Caco-2 (cell line): ENCODE measurements around the gene NFKBIA. TPM values are rescaled to one million over a fixed set of nuclear protein-coding genes. Genes with fewer than 3 reads are reported as not detected.

Experiments
- BruUV-seq: library from RNA; stranded (reverse); fragments of 400-500 nt; replicated peaks from 2 replicates; lab custom pipeline; 2021; lab: Mats Ljungman, UMichigan
- CTCF ChIA-PET: fragments of 300-600 bp; sonication (Branson Sonifier 250); formaldehyde crosslinking; loops from one replicate; lab custom pipeline; 2022; ENCODE audit warnings: antibody characterized with exemption; lab: Charles Lee
- POLR2A ChIA-PET: fragments of 300-600 bp; sonication (Branson Sonifier 250); formaldehyde crosslinking; loops from one replicate; lab custom pipeline; 2022; ENCODE audit warnings: antibody characterized with exemption; lab: Charles Lee
- DNase-seq, 2 experiments: peaks; one replicate each; pipeline versions ENCODE4 v3.0.0 to v3.0.0-alpha.2; 2020 to 2022
- H3K27me3 ChIP-seq: replicated peaks from 2 replicates; pipeline ENCODE4 v1.6.0; 2011; ENCODE audit warnings: low read length; ENCODE audit not compliant: control insufficient read depth, insufficient read depth
- H3K36me3 ChIP-seq: 2 replicates; pipeline ENCODE4 v1.5.1; 2011; ENCODE audit warnings: low read length; ENCODE audit not compliant: control insufficient read depth, insufficient read depth
- H3K4me1 ChIP-seq: fragments of 250-450 bp; sonication (Bioruptor Pico); 2 replicates; pipeline ENCODE4 v1.5.1; 2020; ENCODE audit warnings: mild to moderate bottlenecking
- H3K4me3 ChIP-seq: 2 replicates; pipeline ENCODE4 v1.5.1; 2011; ENCODE audit warnings: low read depth, mild to moderate bottlenecking, control low read depth, low read length
- H3K9me3 ChIP-seq: fragments of 250-450 bp; sonication (Bioruptor Pico); 2 replicates; pipeline ENCODE4 v1.5.1; 2020; ENCODE audit warnings: mild to moderate bottlenecking, moderate library complexity
- H3K27ac Mint-ChIP-seq: one replicate; pipeline ENCODE4 v1.8.0; 2022; ENCODE audit warnings: mixed read lengths; ENCODE audit not compliant: unreplicated experiment
- H3K27me3 Mint-ChIP-seq: one replicate; pipeline ENCODE4 v1.8.0; 2022; ENCODE audit warnings: mixed read lengths; ENCODE audit not compliant: insufficient read depth, unreplicated experiment
- H3K36me3 Mint-ChIP-seq: one replicate; pipeline ENCODE4 v1.8.0; 2022; ENCODE audit warnings: mild to moderate bottlenecking, mixed read lengths; ENCODE audit not compliant: insufficient read depth, unreplicated experiment
- H3K4me1 Mint-ChIP-seq: one replicate; pipeline ENCODE4 v1.8.0; 2022; ENCODE audit warnings: low read depth, mixed read lengths; ENCODE audit not compliant: unreplicated experiment
- H3K4me3 Mint-ChIP-seq: one replicate; pipeline ENCODE4 v1.8.0; 2022; ENCODE audit warnings: mild to moderate bottlenecking, moderate library complexity, mixed read lengths; ENCODE audit not compliant: unreplicated experiment
- H3K9me3 Mint-ChIP-seq: one replicate; pipeline ENCODE4 v1.8.0; 2022; ENCODE audit warnings: mixed read lengths; ENCODE audit not compliant: unreplicated experiment
- intact Hi-C: fragments of 100-400 bp; cut with micrococcal nuclease; formaldehyde crosslinking; loops from one replicate; pipeline ENCODE4 v1.10.0; 2022; ENCODE audit not compliant: unreplicated experiment
- total RNA-seq: library from RNA; stranded (reverse); gene quantifications from 2 replicates; pipeline ENCODE4 v1.2.3, GENCODE V29; 2022
- TF ChIP-seq, protein P1 (sequence below), 2 experiments: fragments of 200-600 bp in 1 of 2; IDR thresholded peaks; 1 replicate in 1 of 2; 2 replicates in 1 of 2; pipeline versions ENCODE4 v1.5.1 to v1.8.0; 2011 to 2022; ENCODE audit warnings: antibody characterized with exemption in 1 of 2, control low read depth in 1 of 2, inconsistent platforms in 1 of 2, low read depth in 1 of 2, low read length in 1 of 2, mild to moderate bottlenecking in 1 of 2, moderate library complexity in 1 of 2; ENCODE audit not compliant: insufficient read depth in 1 of 2, severe bottlenecking in 1 of 2, unreplicated experiment in 1 of 2

The NFKBIA gene
- total RNA-seq, 1 experiment from 2014 or later, result 33.4 TPM

DNA sequence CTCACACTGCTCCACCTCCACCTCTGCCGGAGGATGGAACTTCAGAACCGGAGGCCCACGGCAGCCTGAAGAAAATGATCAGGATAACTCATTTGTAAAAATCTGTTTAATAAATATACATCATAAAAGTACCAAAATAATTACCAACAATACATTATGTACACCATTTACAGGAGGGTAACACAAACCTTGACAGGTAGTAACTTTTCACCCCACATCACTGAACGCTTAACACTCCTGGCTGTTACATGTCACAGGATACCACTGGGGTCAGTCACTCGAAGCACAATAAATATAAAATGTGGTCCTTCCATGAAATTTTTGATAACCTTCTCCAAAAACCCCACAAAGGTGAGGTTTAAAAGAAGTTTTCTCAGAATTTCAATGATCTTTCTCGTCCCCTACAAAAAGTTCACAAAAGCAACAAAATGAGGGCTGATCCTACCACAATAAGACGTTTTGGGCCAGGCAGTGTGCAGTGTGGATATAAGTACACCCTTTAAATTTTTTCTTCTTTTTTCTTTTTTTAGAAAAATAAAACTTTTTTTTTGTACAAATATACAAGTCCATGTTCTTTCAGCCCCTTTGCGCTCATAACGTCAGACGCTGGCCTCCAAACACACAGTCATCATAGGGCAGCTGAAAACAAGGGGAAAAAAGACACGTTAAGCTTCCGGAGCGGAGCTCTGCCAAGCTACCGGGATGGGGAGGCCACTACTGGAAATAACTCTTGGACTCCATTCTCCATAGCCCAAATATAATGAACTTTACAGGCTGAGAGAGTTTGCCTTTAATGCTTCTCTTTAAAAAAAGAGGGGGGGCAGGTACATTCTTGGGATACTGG is 2.9 kb downstream of the NFKBIA start:
- no peaks in the 10 kb centered on the region; the same call in 1 of the 2 replicates for H3K27me3 ChIP-seq
- Mint-ChIP-seq H3K27me3 (no peaks in the 10 kb centered on the region), H3K36me3 (peaks cover 67% of the 10 kb centered on the region), H3K9me3 (no peaks in the 10 kb centered on the region), H3K4me1 (peaks cover 23% of the 10 kb centered on the region), H3K27ac (no peak overlapping the region), H3K4me3 (no peak overlapping the region)
- no peaks in the 10 kb centered on the region for H3K9me3 ChIP-seq
- TF ChIP-seq, protein P1, sequence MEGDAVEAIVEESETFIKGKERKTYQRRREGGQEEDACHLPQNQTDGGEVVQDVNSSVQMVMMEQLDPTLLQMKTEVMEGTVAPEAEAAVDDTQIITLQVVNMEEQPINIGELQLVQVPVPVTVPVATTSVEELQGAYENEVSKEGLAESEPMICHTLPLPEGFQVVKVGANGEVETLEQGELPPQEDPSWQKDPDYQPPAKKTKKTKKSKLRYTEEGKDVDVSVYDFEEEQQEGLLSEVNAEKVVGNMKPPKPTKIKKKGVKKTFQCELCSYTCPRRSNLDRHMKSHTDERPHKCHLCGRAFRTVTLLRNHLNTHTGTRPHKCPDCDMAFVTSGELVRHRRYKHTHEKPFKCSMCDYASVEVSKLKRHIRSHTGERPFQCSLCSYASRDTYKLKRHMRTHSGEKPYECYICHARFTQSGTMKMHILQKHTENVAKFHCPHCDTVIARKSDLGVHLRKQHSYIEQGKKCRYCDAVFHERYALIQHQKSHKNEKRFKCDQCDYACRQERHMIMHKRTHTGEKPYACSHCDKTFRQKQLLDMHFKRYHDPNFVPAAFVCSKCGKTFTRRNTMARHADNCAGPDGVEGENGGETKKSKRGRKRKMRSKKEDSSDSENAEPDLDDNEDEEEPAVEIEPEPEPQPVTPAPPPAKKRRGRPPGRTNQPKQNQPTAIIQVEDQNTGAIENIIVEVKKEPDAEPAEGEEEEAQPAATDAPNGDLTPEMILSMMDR (IDR thresholded peaks at IDR 0.05; ENCODE audit: insufficient read depth in 1 of 2, low read depth in 1 of 2, low read length in 1 of 2, severe bottlenecking in 1 of 2, unreplicated experiment in 1 of 2), result no peak
- H3K36me3 ChIP-seq, result peaks cover 3% of the 10 kb centered on the region; the same call in 1 of the 2 replicates
- intact Hi-C loops, result loop anchor here (10.0 kb wide), 1 partner anchor 277 kb away; the partner anchor contains the start of genes PPP2R3C and PRORP
- CTCF ChIA-PET, result interaction anchor here (0.6 kb wide), 1 partner anchor 186 kb away, joined by 4 read pairs; no protein-coding TSS in a partner anchor
- POLR2A ChIA-PET, result interaction anchor here (0.6 kb wide), 1 partner anchor 60 kb away, joined by 4 read pairs; no protein-coding TSS in a partner anchor
- no peak overlapping the region for H3K4me3 ChIP-seq
- BruUV-seq, result TSS peak; percentile 71
- H3K4me1 ChIP-seq, result peaks cover 34% of the 10 kb centered on the region
- no peak for DNase-seq

DNA sequence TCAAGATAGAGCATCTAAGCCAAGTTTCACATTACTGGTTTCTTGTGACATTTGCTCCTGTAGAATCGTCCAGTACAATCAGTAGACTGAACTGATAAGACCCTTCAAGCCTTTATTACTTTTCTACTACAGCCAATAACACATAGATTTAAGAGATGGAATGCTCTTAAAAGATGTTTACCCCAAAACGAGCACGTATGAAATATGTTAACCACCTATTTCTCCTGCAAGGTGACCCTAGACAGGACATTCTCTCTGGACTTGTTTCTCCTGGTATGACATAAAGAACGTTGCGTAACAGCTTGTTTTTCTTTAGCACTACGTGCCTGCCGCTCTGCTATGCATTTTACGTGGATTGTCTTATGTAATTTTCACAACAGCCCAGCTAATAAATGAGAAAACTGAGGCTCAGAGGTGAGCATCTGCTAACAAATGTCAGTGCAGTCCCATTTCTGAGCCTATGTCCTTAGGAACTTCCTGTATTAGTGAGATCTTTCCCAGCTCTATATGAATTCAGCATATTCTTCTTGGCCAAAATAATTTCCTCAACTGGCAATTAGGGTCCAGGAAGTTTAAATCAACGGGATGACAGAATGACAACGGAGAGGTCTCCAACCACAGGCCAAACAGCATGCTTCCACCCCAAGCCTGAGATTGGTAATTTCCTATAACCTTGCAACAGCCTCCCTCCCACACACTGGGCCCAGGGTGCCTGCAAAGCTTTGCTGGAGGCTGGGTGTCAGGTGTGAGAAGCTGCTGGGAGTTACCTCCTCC is 3.7 kb downstream of the NFKBIA start:
- Mint-ChIP-seq H3K4me3 (no peak overlapping the region), H3K4me1 (peaks cover 20% of the 10 kb centered on the region), H3K9me3 (no peaks in the 10 kb centered on the region), H3K27ac (no peak overlapping the region), H3K36me3 (peaks cover 67% of the 10 kb centered on the region), H3K27me3 (no peaks in the 10 kb centered on the region)
- ChIA-PET POLR2A (no interaction called here), CTCF (no interaction called here)
- DNase-seq, result no peak
- H3K9me3 ChIP-seq, result no peaks in the 10 kb centered on the region
- H3K27me3 ChIP-seq, result no peaks in the 10 kb centered on the region; the same call in 1 of the 2 replicates
- peaks cover 3% of the 10 kb centered on the region; the same call in 1 of the 2 replicates for H3K36me3 ChIP-seq
- peaks cover 34% of the 10 kb centered on the region for H3K4me1 ChIP-seq
- H3K4me3 ChIP-seq, result no peak overlapping the region
- intact Hi-C loops, result loop anchor here (10.0 kb wide), 1 partner anchor 276 kb away; the partner anchor contains the start of genes PPP2R3C and PRORP
- TF ChIP-seq, protein P1 (IDR thresholded peaks at IDR 0.05; ENCODE audit: insufficient read depth in 1 of 2, low read depth in 1 of 2, low read length in 1 of 2, severe bottlenecking in 1 of 2, unreplicated experiment in 1 of 2), result no peak
- no TSS peak for BruUV-seq
